ENCODE measurements around the gene LYPD3.
"Not testable (repeated sequence)": the region's sequence is repeated elsewhere in the genome, so short reads cannot be mapped to it uniquely, and the experiment has no call there.

The LYPD3 gene

DNA sequence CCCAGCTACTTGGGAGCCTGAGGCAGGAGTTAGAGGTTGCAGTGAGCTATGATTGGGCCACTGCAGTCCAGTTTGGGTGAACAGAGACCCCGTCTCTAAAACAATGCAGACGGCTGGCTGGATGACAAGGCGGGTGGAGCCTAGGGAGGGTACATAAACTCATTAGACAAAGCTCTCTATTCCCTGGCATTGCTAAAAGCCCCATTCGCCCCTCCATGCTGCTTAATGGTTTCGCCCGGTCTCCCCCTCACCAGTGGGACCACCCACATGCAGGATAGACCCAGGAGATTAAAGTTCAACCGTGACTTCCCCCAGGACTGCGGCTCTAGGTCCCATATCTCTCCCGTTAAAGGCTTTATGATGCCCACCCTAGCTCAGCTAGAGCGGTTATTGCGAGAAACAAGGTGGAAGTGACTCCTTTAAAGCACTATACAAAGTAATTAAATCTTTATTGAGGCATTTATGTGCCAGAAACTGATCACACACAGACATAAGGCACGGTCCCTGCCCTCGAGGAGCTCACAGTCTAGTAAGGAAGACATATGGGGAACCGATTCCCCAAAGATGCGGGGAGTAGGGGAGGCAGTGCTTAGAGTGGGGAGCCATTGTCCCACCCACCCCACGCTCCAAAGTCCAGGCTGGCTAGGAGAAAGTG is 4.9 kb downstream of the LYPD3 start:
- DNase-seq: no peak

DNA sequence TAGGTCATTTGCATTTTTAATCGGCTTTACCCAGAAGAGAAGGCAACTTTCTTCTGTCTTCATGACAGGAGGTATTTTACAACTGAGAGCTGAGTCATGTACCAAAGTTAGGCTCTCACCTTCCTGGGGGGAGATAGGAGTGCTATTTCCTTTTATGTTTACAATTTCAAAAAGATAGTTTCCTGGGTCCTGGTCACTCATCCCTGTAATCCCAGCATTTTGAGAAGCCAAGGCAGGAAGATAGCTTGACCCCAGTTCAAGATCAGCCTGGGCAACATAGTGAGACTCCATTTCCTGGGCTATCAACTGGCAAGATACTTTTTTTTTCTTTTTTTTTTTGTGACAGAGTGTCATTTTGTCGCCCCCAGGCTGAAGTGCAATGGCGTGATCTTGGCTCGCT is 7.6 kb downstream of the LYPD3 start:
- DNase-seq: no peak

DNA sequence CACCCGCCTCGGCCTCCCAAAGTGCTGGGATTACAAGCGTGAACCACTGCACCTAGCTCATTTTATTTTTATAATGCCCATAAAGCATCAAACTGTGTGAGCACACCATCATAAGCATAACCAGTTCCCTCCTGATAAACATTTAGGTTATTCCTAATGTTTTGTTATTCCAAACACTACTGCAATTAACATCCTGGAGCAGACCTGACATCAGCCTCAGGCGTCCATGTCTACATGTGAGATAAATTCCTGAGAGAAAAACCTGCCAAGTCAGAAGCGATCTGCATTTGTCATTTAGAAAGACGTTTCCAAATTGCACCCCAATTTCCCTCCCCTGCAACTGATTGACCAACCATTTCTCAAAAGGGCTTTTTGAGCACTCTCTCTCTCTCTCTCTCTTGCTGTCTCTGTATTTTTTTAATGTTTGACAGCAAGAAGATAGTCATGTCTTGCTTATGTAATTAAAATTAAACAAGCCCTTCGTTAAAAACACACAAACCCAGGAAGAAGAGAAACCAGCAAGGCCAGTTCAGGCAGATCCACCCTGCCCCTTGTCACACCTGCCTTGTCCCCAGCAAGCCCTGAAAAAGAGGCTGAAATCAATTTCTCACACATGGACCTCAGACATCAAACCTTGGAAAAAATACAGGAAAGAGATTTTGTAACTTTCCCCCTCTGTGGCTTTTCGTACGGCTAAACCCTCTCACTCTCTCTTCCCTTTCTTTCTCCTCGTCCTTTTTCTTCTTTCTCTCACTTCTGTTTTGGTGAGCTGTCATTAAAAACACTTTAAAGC is 9.9 kb downstream of the LYPD3 start:
- DNase-seq: no peak

DNA sequence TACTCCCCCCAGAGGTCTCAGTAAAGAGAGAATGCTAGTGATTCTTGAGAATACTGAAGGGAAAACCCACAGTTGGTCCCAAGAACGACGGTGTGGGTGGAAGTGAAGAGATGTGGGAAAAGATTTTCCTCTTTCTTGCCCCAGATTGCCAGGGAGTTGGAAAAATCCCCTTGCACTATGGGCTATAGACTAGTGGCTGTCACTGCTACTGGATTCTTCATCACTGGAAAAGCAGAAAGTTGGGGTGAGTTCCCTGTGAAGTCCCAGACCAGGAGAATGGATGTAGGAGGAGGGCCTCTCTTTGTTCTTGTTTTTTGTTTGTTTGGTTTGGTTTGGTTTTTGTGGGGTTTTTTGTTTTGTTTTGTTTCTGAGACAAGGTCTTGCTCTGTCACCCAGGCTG is 11.4 kb downstream of the LYPD3 start:
- DNase-seq: no peak

DNA sequence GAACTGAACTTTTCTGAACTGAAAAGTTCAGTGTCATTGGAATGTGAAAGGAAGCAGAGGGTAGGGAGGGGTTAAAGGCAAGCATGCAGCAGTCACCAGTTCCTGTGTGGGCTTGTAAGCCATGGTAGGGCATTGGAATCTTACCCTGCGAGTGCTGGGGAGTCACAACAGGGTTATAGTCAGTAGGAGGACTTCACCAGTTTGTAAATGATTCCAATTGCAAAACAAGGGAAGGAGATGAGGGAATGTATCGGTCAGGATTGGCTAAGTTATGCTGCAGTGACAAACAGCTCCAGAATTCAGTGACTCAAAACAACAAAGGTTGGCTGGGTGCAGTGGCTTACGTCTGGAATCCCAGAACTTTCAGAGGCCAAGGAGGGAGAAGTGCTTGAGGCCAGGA is 12.8 kb downstream of the LYPD3 start:
- DNase-seq: no peak

DNA sequence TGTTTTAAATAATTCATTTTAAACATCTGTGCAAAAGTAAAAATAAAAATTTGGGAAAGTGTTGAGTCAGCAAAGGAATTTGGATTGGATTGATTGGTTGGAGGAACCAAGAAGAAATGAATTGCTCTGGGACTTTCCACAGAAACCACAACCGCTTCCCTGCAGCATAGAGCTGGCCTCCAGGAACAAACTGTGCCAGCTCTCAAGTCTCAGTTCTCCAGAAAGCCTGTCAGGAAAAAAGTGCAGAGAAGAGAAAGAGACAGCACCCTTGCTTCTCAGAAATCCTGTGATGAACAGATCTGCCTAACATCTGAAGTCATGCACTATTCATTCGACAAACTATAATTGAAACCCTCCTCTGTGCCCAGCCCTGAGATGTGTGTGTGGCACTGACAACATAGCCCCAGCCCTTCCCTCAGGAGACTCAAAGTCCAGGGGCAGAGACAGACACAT is 14.8 kb downstream of the LYPD3 start:
- DNase-seq: no peak

DNA sequence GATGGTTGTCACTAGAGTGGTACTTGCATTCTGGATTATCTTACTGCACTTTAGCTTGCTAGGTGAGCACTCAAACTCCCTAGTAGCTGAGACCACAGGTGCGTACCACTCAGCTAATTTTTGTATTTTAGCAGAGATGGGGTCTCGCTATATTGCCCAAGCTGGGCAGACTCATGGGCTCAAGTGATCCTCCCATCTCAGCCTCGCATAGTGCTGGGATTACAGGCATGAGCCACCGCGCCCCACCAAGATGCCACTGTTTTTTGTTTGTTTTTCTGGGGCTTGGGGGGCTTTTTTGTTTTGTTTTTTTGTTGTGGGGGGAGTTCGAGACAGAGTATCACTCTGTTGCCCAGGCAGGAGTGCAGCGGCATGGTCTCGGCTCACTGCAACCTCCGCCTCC is 17.8 kb downstream of the LYPD3 start:
- no peak for DNase-seq

DNA sequence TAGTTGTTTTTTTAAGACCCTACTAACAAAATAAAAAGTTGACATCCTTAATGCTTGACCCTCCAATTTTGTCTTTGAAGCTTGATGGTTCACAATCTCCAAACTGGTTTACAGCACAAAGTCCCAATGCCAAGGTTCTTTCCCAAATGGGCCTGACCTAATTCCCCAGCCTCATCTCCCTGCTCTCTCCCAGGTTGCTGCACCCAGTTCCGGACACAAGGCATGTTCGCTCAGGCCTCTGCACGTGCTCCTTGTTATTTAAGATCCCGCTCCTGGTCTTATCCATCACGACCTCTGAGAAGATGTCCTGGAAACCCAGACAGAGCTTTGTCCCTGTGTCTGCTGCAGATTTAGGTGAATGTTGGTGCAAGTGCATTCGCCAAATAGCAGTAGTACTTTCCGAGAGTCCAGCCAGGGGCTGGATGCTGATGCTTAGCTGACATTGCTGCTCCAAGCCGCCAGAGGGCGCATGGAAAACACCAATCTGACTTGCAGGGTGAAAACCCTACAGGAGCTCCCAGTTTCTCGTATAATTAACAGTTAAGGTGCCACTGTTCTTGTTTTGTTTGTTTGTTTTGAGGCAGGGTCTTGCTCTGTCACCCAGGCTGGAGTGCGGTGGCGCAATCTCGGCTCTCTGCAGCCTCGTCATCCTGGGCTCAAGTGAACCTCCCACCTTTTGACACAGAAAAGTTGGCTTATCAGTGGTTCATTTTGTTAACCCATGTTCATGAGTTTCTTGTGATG is 18.5 kb downstream of the LYPD3 start:
- no peak for DNase-seq

DNA sequence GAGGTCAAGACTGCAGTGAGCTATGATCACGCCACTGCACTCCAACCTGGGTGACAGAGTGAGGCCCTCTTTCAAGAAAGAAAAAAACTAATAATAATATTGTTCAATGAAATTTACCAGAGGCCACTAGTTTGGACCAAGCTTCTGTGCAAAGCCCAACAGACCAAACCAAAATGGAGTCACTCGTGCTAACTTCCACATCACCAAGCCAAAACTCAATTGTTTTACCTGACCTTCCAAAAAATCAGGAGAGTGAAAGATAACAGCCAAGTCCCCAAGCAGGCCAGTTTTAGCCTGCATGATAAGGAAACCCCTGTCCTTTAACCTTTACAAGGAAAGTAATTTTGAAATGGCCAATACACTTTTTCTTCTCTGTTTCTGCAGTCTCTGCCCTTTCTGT is 20.0 kb downstream of the LYPD3 start:
- no peak for DNase-seq

DNA sequence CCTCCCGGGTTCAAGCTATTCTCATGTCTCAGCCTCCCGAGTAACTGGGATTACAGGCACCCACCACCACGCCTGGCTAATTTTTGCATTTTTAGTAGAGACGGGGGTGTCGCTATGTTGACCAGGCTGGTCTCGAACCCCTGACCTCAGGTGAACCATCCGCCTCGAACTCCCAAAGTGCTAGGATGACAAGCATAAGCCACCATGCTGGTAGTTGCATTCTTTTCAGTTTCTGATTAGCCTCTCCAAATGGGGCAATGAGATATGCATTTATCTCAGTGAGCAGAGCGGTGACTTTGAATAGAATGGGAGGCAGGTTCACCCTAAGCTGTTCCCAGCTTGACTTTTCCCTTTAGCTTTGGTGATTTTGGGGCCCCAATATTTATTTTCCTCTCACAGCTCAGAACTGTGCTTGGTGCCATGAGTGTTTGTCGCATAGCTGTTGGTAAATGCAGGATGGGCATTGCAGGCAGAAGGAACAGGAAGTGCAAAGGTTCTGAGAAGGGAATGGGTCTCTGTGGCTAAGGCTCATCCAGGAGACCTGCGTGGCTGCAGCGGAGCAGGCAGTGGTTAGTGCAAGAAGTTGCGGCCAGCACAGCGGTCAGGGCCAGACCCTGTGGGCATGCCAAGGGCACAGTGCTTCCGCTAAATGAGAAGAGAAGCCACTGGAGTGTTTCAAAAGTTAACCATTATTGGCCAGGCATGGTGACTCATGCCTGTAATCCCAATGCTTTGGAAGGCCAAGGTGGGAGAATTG is 20.7 kb downstream of the LYPD3 start:
- DNase-seq: no peak

DNA sequence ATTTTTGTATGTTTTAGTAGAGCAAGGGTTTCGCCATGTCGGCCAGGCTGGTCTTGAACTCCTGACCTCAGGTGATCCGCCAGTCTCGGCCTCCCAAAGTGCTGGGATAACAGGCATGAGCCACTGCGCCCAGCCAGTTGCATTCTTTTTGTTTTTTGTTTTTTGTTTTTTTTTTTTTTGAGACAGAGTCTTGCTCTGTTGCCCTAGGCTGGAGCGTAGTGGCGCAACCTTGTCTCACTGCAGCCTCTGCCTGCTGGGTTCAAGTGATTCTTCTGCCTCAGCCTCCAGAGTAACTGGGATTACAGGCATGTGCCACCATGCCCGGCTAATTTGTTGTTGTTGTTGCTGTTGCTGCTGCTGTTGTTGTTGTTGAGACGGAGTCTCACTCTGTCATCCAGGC is 21.3 kb downstream of the LYPD3 start:
- not testable (repeated sequence) for DNase-seq

DNA sequence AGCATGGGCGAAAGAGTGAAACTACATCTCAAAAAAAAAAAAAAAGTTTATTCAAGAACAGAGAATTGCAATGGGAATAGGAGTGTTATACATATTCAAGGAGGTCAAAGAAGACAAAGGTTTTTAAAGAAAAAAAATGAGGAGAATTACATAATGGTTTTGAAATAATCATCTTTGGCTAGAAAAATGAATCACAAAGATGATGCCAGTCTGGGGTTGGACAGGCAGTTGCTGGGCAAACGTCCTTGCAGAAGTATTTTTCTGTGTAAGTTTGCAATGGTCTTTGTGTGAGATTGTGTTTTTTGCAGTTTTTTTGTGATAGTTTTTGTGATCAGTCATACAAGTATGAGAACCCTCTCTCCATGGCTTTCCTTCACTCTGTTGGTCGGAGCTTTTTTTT is 23.7 kb downstream of the LYPD3 start:
- DNase-seq: no peak

DNA sequence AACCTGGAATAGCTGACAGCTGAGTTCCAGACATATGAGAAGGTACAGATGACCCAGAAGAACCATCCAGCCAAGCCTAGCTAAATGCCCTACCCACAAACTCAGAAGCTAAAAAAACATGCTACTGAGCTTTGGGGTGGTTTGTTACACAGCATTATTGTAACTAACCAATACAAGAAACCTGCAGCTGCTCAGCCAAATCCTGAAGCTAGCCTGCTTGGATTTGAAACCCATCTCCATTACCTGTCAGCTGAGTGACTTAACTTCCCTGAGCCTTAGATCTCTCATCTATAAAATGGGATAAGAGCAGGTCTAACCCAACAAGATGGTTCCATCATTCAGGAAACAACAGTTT is 25.7 kb downstream of the LYPD3 start:
- DNase-seq: no peak

DNA sequence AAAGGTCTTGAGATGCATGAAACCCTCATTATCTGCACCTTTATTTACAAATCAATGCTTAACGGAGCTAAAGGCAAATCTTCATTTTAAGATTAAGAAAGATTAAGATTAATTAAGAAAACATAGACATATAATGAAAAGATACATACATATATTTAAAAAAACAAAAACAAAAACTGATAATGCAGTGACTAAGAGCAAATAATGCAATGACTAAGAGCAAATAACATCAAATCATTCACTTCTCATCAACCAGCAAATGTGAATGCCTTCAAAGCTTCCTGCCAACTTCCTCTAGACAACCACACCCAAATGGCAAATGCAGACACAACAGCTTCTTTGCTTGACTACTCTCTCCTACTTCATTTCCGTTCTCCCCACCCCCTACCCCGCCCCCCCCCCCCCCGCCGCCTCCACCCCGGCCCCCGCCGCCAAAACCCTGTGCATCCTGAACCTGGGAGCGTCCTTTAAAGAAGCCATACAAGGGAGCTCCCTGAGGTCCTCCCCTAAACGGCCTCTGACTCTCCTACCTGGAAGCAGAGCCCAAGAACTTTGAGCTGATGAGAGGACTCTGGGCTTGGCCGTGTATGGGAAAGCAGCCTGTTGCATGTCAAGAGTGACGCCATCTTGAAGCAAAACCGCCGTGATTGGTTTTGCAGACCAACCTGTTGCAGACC is 26.2 kb downstream of the LYPD3 start:
- DNase-seq: no peak

DNA sequence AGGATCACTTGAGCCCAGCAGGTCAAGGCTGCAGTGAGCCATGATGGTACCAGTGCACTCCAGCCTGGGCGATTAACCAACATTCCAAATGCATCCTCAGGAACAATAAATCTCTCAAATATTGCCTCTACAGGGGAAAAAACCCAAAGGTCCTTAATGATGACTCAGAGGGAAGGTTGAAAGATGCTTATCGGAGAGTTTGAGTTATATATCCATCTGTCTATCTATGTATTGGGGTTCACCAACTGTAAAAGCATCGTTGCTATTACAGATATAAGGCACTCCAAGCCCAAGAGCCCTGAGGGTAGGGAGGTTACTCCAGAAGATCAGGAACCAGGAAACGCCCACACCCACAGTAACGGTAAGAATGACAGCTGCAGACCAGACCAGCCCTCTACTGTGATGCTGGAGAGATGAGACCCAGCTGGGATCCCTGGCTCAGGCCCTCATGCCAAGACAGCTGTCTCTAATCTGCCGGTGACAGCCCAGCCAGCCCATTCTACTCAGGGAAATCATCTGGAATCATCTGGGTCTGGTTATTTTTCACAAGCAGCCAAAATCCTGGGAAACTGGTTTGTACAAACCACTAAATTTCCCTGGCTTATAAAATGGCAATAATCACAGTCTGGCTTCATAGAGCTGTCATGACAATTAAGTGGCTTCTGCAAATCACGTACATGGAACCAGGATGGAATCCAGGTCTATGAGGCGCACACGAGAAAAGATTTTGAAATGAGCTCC is 26.9 kb downstream of the LYPD3 start:
- DNase-seq: no peak

DNA sequence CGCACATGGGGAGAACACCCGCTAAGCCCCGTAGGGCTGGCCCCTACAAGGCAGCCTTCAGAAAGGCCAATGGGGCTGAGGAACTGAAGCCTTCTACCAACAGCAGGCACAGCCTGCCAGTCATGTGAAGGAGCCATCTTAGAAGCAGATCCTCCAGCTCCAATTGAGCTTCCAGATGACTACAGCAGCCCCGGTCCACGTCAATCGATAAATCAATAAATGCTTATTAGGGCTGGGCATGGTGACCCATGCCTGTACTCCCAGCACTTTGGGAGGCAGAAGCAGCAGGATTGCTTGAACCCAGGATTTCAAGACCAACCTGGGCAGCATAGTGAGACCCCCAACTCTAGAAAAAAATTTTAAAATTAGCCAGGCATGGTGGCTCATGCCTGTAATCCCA is 27.7 kb downstream of the LYPD3 start:
- no peak for DNase-seq

DNA sequence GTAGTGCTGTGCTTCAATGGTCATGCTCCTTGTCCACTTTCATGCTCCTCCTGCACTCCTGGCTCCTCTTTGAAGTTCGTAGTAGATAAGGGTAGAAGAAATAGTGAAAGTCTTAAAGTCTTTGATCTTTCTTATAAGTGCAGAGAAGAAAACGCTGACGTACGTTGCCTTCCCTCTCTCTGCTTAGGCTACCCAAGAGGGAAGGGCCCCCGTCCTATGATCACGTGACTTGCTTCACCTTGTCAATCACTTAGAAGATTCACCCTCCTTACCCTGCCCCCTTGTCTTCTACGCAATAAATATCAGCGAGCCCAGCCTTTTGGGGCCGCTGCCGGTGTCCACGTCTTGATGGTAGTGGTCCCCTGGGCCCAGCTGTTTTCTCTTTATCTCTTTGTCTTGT is 28.1 kb downstream of the LYPD3 start:
- DNase-seq: not testable (repeated sequence)

DNA sequence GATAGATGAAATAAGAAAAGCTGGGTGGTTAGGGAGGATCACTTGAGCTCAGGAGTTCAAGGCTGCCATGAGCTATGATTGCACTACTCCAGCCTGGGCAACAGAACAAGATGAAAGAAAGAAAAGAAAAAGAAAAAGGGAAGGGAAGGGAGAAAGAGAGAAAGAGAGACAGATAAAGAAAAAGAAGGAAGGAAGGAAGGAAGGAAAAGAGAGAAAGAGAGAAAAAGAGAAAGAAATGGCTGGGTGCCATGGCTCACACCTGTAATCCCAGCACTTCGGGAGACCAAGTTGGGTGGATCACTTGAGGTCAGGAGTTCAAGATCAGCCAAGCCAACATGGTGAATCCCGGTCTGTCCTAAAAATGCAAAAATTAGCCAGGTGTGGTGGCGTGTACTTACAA is 29.6 kb downstream of the LYPD3 start:
- no peak for DNase-seq

DNA sequence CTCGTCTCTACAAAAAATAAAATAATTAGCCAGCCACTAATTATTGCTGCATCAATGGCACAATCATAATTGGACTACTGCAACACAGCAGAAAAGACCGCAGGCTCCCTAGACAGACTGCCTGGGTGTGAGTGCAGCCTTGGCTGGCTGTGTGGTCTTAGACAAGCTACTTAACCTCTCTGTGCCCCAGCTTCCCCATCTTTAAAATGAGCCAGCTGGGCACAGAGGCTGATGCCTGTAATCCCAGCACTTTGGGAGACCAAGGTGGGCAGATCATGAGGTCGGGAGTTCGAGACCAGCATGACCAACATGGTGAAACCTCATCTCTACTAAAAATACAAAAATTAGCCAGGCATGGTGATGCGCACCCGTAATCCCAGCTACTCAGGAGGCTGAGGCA is 31.7 kb downstream of the LYPD3 start:
- DNase-seq: no peak

DNA sequence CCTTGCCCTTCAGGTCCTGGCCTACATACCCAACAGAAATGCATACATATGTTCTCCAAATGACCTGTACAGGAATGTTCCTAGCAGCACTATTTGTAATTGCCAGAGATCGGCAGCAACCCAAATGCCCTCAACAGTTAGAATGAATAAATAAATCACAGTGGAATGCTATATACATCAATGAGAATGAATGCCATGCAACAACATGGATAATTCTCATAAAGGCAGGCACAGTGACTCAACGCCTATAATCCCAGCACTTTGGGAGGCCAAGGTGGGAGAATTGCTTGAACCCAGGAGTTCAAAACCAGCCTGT is 32.1 kb downstream of the LYPD3 start:
- DNase-seq: no peak

DNA sequence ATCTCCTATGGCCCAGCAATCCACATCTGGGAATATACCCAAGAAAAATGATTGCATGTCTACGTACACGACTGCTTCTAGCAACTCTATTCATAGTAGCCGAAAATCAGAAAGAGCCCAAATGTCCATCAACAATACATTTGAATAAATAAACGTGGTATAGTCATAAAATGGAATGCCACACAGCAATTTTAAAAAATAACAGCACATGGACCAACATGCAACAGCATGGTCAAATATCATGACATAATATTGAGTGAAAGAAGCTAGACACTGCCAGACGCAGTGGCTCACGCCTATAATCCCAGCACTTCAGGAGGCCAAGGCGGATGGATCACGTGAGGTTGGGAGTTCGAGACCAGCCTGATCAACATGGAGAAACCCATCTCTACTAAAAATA is 34.4 kb downstream of the LYPD3 start:
- no peak for DNase-seq

DNA sequence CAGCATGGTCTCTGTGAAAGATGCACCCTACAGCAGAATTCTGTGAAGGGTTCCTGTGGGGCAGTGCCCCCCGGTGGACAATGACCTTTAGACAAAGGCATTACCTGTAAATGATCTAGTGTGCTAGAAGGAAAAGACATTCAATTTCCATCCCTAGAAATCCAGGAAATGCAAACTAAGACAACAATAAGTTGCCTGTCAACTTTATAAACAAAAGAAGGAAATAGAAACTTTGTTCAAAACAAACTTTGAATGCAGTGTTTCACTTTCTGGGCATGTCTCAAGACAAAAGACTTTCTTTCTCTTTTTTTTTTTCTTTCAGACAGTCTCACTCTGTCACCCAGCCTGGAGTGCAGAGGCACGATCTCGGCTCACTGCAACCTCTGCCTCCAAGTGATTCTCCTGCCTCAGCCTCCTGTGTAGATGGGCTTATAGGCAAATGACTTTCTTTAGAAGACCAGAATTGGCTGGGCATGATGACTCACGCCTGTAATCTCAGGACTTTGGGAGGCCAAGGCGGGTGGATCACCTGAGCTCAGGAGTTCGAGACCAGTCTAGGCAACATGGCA is 35.2 kb downstream of the LYPD3 start:
- DNase-seq: no peak

Data from SIG-M5 (cell line).